ENCODE results near the gene PKNOX1. TPM values are rescaled to one million over a fixed set of nuclear protein-coding genes. Genes with fewer than 3 reads are reported as not detected.
"Not testable (repeated sequence)": the region's sequence is repeated elsewhere in the genome, so short reads cannot be mapped to it uniquely, and the experiment has no call there.

PKNOX1 gene
- total and polyA plus RNA-seq, 9 of the 15 experiments (the other 6 are each of a cell fraction or from before 2014, with no cell fraction given), result 8.8 to 25.9 (median 13.2) TPM

GRCh38 chr21:43034826-43035225 is 60.5 kb downstream of the PKNOX1 start:
- peaks cover 0 to 5% of the 10 kb centered on the region in 2 experiments; a peak in 1 of 5 replicates for H3K4me1 ChIP-seq (replicated peaks in 1 of 2; ENCODE audit: control insufficient read depth in 2 of 2, insufficient read depth in 2 of 2, low read length in 2 of 2)
- no peaks in the 10 kb centered on the region for H3K79me2 ChIP-seq (ENCODE audit: control insufficient read depth, insufficient read depth, low read length)
- H3K36me3 ChIP-seq (ENCODE audit: control insufficient read depth, insufficient read depth, low read length), result peaks cover 15% of the 10 kb centered on the region
- no peak overlapping the region for H3K4me3 ChIP-seq
- no TSS peak for BruUV-seq (replicated peaks)
- no peak overlapping the region for H3K4me2 ChIP-seq (ENCODE audit: insufficient read depth, low read length)
- no peaks in the 10 kb centered on the region for H3K9me3 ChIP-seq (replicated peaks; ENCODE audit: control insufficient read depth, insufficient read depth, low read depth, low read length)
- FAIRE-seq (no peak), DNase-seq (ENCODE audit: extremely low read depth in 1 of 4, low spot score in 3 of 4) (no peak), ATAC-seq (no peak)
- ChIA-PET POLR2A (no interaction called here), CTCF (ENCODE audit: low intra/inter-chr PET ratio) (no interaction called here)
- in situ Hi-C loops (cut with MboI), result no loop called here
- no peaks in the 10 kb centered on the region for H4K20me1 ChIP-seq (replicated peaks; ENCODE audit: control insufficient read depth, insufficient read depth, low read length)
- H3K27me3 ChIP-seq (ENCODE audit: control insufficient read depth in 2 of 2, insufficient read depth in 2 of 2, low read length in 2 of 2), result no peaks in the 10 kb centered on the region
- H2AFZ ChIP-seq (ENCODE audit: low read depth, low read length), result no peak overlapping the region
- intact Hi-C loops (cut with micrococcal nuclease), result no loop called here
- H3K27ac ChIP-seq (ENCODE audit: extremely low read depth, low read depth, low read length), result no peak overlapping the region
- 68% methylated on average over 5 of the region's 5 CpGs for WGBS (ENCODE audit: insufficient coverage, low coverage, missing lambda C conversion rate)
- no peak for TF ChIP-seq DIDO1 (tag; IDR thresholded peaks at IDR 0.05; ENCODE audit: low read depth)
- no peak for TF ChIP-seq TAF15 (IDR thresholded peaks at IDR 0.05; ENCODE audit: low read depth, low read length)
- H3K9me1 ChIP-seq (ENCODE audit: control insufficient read depth, insufficient read depth, low read length), result no peaks in the 10 kb centered on the region
- H3K9ac ChIP-seq (ENCODE audit: insufficient read depth in 1 of 2, low read depth in 2 of 2, low read length in 2 of 2), result no peak overlapping the region

GRCh38 chr21:43036889-43037288 is 62.5 kb downstream of the PKNOX1 start:
- H3K9ac ChIP-seq (ENCODE audit: insufficient read depth in 1 of 2, low read depth in 2 of 2, low read length in 2 of 2); in situ Hi-C loops (cut with MboI); H3K4me3 ChIP-seq; CTCF ChIA-PET (ENCODE audit: low intra/inter-chr PET ratio); H3K79me2 ChIP-seq (ENCODE audit: control insufficient read depth, insufficient read depth, low read length); H3K4me2 ChIP-seq (ENCODE audit: insufficient read depth, low read length); POLR2A ChIA-PET; H3K4me1 ChIP-seq (replicated peaks in 1 of 2; ENCODE audit: control insufficient read depth in 2 of 2, insufficient read depth in 2 of 2, low read length in 2 of 2); H3K27ac ChIP-seq (ENCODE audit: extremely low read depth, low read depth, low read length); H2AFZ ChIP-seq (ENCODE audit: low read depth, low read length); H3K27me3 ChIP-seq (ENCODE audit: control insufficient read depth in 2 of 2, insufficient read depth in 2 of 2, low read length in 2 of 2); H3K9me3 ChIP-seq (replicated peaks; ENCODE audit: control insufficient read depth, insufficient read depth, low read depth, low read length); BruUV-seq (replicated peaks); H4K20me1 ChIP-seq (replicated peaks; ENCODE audit: control insufficient read depth, insufficient read depth, low read length); H3K9me1 ChIP-seq (ENCODE audit: control insufficient read depth, insufficient read depth, low read length); DNase-seq (ENCODE audit: extremely low read depth in 1 of 4, low spot score in 3 of 4); intact Hi-C loops (cut with micrococcal nuclease); H3K36me3 ChIP-seq (ENCODE audit: control insufficient read depth, insufficient read depth, low read length): not testable (repeated sequence)
- ATAC-seq (peak; percentile 80), FAIRE-seq (peak; percentile 48)
- 42% methylated on average over 5 of the region's 17 CpGs for WGBS (ENCODE audit: insufficient coverage, low coverage, missing lambda C conversion rate)
- peak; percentile 28; the same call in 1 of the 2 replicates for TF ChIP-seq BHLHE40 (IDR thresholded peaks at IDR 0.05; ENCODE audit: low read length)

GRCh38 chr21:43037918-43038658 is 63.7 kb downstream of the PKNOX1 start:
- H3K79me2 ChIP-seq (ENCODE audit: control insufficient read depth, insufficient read depth, low read length); intact Hi-C loops (cut with micrococcal nuclease); H3K4me1 ChIP-seq (replicated peaks in 1 of 2; ENCODE audit: control insufficient read depth in 2 of 2, insufficient read depth in 2 of 2, low read length in 2 of 2); H4K20me1 ChIP-seq (replicated peaks; ENCODE audit: control insufficient read depth, insufficient read depth, low read length); H3K9ac ChIP-seq (ENCODE audit: insufficient read depth in 1 of 2, low read depth in 2 of 2, low read length in 2 of 2); POLR2A ChIA-PET; H3K9me1 ChIP-seq (ENCODE audit: control insufficient read depth, insufficient read depth, low read length); H3K27me3 ChIP-seq (ENCODE audit: control insufficient read depth in 2 of 2, insufficient read depth in 2 of 2, low read length in 2 of 2); H3K36me3 ChIP-seq (ENCODE audit: control insufficient read depth, insufficient read depth, low read length); H2AFZ ChIP-seq (ENCODE audit: low read depth, low read length); ATAC-seq; H3K4me2 ChIP-seq (ENCODE audit: insufficient read depth, low read length); BruUV-seq (replicated peaks); FAIRE-seq; CTCF ChIA-PET (ENCODE audit: low intra/inter-chr PET ratio); H3K4me3 ChIP-seq; H3K9me3 ChIP-seq (replicated peaks; ENCODE audit: control insufficient read depth, insufficient read depth, low read depth, low read length); DNase-seq (ENCODE audit: extremely low read depth in 1 of 4, low spot score in 3 of 4); H3K27ac ChIP-seq (ENCODE audit: extremely low read depth, low read depth, low read length); in situ Hi-C loops (cut with MboI): not testable (repeated sequence)
- 66% methylated on average over 14 of the region's 19 CpGs for WGBS (ENCODE audit: insufficient coverage, low coverage, missing lambda C conversion rate)

Data from K562 (cell line).